GM19239 (cell line): ENCODE measurements around the gene PROX1.
"Not testable (repeated sequence)": the region's sequence is repeated elsewhere in the genome, so short reads cannot be mapped to it uniquely, and the experiment has no call there.

Source experiments
- DNase-seq: peaks from one replicate; pipeline ENCODE4 v3.0.0; 2011; ENCODE audit warnings: low spot score; ENCODE audit not compliant: insufficient read length
- FAIRE-seq: peaks from 2 replicates; lab custom pipeline; 2011; peaks lifted over from hg19 to GRCh38; lab: Jason Lieb, UNC

The PROX1 gene

DNA sequence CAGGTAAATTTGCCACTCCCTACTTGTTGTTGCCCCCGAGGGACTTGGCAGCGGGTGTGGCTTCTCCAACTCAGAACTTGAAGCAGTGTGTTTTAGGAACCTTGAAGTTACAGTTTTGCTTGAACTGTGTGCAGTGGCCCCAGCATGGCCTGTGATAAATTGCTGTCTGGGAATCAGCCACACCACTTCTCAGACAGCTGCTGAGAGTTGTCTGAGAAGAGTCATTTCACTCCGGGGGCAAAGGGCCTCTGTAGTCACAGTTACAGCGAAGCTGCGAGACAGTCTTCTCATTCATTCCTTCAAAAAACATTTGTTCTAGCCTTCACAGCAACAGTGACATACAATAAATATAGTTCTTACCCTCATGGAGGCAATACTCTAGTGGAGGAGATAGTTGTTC lies 70.3 kb downstream of the PROX1 start:
- no peak for DNase-seq
- no peak for FAIRE-seq

DNA sequence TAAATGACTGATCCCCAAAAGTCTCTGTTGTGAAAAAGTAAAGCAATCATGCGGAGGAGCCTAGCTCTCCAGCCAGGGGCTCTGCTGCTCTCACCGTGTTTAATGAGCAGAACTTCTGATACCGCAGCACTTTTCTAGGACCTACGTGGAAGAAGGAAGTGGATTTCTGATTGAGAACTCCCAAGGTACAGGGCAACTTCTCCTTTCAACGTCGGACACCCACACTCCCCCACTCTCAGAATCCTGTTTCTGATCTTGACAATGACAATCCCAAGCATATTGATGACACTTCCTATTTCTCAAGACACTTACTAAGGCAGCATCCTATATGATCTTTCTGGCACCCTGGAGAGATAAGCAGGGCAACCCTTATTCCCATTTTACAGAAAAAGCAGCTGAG lies 78.4 kb downstream of the PROX1 start:
- FAIRE-seq (no peak), DNase-seq (no peak)

DNA sequence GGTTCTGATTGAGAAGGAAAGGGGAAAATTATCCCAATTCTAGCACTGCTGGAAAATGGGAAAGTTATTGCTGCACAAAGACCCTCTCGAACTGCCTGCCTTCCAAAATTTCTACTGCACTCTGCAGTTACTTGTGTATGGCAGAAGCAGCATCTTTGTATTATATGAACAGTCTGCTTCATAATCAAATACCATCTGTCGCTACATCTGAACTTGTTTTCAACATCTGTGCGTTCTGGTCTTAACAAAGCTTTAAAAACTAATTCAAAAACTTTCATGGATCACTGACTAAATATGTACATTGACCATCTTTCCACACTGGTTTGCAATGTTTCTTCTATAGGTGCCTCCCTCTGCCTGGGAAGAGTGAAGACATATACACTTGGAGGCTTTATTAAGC lies 79.2 kb downstream of the PROX1 start:
- FAIRE-seq (no peak), DNase-seq (no peak)

DNA sequence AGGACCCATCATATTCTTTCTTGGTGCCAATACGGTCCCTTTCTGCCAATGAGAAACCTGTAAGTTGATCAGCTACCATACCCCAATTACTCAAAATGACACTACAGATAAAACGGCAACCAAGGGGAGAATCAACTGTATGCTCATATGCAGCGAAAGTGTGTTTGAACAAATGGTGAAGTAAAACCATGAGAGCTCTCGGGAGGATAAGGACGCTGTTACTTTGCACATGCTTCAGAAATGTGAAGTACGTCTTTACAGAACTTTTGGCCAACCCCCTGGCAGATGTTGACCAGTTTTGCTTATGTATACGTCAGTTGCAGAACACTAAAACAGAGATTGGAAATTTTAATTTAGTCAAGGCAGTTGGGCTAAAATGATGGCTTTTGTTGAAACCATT lies 79.6 kb downstream of the PROX1 start:
- DNase-seq (no peak), FAIRE-seq (no peak)

DNA sequence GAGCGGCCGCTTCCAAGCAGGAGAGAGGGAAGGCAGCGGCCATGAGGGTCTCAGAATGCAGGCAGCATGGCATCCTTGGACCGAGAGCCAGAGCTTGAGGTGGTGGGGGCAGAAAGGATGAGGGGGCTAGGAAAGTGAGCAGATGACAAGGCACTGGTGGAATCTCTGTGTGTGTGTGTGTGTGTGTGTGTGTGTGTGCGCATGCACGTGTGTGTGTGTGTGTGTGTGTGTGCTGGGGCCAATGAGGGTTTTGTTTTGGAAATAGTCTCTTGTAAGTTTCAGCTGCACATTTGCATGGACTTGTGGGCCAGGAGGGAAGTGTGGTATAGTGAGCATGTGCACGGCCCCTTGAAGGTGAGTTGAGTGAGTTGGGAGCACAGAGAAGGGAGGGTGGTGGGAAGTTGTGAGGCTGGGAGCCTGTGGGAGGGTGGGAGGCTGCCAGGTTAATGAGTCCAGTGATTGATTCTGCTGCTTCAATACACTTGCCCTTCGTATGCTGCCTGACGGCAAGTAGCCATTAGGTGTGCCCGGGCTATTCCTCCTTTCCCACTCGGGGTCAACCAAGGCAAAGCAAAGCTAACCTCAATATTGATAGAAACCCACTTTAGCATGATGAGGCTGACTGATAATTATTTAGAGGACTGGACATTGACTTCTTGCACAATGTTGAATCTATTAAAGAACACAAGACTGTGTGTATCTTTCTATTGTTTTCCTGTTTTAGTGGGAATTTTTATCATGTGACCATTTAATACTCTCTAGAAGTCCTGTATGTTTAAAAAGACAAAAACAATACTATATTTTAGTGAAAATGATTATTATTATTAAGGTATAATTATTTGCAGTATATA lies 80.3 kb downstream of the PROX1 start:
- DNase-seq = no peak
- no peak for FAIRE-seq

DNA sequence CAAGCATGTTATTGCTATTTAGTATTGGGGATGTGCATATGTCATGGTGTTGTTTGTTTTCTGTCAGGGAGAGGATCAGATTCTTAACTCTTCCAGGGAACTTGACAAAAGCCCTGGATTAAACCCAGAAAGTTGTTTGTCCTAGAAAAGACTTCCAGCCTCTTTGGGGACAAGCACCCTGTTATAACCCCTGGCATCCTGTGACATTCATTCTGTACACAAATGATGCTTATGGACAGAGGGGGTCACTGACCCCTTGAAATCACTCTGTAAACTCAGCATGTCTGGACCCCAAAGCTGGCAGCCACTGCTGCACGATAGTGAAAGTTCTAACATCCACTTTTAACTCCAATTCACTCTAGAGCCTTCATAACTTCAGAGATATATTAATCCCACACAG lies 81.2 kb downstream of the PROX1 start:
- DNase-seq (no peak), FAIRE-seq (no peak)

DNA sequence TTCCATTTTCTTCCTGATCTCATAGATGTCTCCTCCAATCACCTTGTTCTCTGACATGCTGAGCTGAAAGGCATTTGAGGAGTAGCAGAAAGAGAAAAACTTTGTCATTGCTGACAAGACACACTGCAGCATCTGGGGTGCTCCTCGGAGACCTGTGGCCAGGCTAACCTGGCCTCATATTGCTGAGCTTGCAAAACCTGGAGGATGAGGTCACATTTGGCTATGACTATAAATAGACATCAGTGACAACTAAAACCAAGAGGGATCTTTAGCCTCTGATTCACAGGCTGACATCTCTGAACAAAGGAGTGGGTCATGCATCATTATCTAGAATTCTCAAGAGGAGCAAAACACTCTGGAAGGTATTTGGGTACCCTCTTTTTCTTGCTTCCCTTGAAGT lies 83.7 kb downstream of the PROX1 start:
- no peak for FAIRE-seq
- DNase-seq = no peak

DNA sequence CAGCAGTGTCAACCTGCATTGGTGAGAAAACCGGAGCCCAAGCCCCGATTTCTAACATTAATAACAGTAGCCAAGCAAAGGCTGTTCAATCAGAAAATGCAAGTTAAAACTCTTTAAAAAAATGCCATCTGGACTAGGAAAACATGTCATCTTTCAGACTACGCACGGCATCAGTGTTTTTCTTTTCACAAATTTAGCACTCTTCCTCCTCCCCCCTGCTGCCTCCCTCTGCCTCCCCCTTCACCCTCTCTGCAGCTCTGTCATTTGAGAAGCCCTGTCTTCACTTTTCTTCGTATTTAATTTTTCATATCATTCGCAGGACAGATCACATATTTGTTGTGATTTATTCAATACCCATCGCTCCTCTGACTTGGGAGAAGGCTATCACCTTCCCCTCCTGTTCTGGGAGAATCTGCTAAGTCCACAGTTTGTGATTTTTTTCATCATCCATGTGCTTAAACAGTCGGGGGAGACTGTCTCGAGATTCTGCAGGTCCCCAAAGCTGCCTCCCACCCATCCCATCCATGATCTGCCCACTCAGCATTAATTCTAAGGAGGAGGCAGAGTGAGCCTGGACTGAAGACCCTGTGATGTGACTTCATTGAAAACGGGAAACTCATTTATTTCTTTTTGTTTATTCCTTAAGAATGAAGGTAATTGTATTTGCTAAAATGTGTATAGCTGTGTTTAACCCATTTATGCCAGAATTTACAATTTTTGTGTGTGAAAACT lies 84.8 kb downstream of the PROX1 start:
- DNase-seq = no peak

DNA sequence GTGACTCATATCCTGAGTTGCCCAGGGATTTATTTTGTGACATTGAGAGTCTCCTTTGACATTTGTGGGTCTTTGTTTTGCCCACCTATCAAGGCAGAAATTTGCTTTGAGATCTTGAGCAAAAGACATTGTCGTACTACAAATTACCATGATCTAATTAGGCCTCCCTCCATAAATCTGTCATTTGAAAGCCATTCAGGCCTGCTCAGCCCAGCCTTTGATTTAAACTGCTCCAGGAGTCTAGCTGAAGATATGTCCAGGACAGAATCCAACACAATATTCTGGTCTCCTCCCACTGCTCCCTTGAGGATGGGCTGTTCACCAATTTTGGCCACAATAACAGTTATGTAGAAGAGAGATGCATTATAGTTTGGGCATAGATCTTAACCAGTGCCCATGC lies 86.7 kb downstream of the PROX1 start:
- no peak for DNase-seq
- no peak for FAIRE-seq

More for the DNA sequence above, 84.8 kb downstream of the PROX1 start:
- FAIRE-seq = no peak

DNA sequence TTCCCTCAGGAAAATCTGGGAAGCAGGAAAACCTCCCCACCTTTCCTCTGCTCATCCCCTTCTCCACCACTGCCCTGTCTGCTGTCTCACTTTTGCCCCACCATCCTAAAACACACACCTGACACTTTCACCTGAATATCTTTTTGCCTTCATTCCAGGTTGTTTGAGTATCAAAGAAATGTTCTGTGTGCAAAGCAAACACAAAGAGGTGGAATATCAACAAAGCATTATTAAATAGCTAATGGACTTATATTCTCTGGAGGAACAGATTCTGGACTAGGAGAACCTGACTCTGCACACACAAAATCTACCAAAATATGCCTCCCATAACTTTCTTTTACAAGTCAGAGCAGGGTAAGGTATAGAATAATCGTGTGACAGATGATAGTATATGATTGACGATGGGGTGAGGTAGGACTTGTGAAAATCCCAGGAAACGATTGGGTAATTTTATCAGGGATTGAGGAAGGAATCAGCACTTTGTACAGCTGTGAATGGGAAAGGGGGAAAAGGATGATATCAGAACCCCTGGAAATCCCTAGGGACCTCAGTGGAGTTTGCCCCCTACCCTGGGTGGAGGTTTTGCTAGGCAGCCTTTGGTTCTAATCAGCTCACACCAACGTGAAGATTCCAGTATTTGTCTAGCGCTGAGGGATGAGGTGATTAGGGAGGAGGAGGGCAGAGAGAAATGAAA lies 87.7 kb downstream of the PROX1 start:
- DNase-seq (no peak), FAIRE-seq (no peak)

DNA sequence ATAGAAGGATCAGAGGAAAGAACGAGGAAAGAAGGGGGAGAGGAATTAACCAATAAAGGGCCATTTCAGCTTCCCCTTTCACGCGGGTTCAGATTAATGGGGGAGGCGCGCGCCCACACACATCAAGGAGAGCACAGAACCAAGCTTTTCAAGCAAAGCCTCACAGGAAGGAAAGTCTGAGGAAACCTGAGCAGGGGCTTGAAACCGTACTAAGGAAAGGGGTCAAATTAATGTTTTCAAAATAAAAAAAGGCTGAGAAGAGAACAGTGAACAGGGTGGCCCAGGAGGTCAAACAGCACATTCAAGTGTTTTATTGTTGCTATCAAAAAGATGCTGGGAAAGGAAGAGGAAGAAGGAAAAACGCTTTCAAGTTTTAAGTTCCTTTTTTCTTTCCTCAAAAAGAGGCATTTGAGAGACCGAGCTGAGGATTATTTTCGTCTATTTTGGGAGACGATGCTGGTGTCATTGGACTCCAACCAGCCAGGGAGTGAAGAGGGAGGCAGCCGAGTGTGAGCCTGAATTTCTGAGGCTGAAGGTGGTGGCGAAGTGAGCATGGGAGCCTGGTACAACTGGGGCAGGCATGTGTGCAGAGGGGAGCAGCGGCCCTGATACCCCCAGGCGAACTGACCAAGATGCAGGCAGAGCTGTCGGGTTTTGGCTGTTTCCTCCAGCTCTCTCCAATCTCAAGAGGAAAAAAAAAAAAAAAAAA lies 88.4 kb downstream of the PROX1 start:
- DNase-seq = no peak
- no peak for FAIRE-seq

DNA sequence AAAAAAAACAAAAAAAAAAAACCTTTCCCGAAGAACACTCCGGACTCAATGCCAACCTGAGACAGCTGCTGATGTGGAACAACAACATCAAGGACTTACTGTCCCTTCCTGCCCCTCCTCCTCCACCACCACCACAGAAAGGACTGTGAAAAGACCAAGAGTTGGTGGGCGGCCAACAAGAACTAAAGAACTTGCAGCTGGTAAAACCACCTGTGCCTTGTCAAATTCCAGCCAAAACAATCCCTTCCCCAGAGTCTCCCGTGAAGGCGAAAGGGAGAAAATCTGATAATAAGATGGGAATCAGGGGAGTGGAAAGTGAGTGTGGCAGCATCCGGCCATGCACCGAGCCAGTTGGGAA lies 88.9 kb downstream of the PROX1 start:
- FAIRE-seq = no peak
- no peak for DNase-seq

DNA sequence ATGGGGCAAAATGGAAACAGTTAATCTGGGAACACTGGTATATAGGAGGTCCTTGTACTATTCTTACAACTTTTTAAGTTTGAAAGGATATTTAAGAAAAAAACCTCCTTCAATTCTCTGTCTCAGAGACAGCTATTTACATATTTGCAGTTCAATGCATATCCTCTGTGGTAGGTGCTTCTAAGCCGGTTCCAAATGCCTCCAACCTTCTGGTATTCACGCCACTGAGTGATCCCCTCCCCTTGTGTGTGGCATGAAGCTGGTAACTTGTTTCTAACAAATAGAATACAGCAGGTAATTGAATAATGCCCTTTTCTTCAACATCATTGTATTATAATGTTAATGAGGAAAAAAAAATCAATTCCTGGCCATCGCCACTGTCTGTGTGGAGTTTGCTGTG lies 91.2 kb downstream of the PROX1 start:
- FAIRE-seq = no peak
- no peak for DNase-seq

DNA sequence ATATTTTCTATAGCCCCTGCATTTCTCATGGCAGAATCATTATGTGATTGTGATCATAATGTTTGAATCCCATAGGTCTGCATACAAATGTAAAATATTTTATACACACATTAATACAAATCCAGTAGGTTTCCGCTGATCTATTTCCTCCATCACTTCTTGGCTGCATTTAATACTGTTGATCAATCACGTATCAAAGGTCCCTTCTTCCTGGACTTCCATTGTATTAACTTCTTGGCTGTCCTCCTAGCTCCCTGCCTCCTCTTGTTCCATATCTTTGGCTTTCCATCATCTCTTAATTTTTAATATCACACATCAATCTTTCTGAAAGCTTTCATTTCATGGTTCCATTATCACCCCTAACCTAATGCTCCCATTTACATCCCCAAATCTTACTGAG lies 97.6 kb downstream of the PROX1 start:
- DNase-seq = no peak
- FAIRE-seq = no peak

DNA sequence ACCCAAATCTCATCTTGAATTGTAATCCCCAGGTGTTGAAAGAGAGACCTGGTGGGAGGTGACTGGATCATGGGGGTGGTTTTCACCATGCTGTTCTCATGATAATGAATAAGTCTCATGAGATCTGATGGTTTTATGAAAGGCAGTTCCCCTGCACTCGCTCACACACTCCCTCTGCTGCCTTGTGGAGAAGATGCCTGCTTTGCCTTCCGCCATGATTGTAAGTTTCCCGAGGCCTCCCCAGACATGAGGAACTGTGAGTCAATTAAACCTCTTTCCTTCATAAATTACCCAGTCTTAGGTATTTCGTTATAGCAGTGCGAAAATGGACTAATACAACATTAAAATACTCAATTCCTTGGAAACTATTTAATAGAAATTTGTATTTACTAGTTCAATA lies 99.2 kb downstream of the PROX1 start:
- no peak for DNase-seq
- no peak for FAIRE-seq

DNA sequence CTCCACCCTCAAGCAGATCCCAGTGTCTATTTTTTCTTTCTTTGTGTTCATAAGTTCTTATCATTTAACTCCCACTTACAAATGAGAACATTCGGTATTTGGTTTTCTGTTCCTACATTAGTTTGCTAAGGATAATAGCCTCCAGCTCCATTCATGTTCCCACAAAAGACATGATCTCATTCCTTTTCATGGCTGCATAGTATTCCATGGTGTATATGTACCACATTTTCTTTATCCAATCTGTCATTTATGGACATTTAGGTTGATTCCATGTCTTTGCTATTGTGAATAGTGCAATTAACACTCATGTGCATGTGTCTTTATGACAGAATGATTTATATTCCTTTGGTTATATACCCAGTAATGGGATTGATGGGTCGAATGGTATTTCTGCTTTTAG lies 101.2 kb downstream of the PROX1 start:
- not testable (repeated sequence) for FAIRE-seq

More for the DNA sequence above, 101.2 kb downstream of the PROX1 start:
- not testable (repeated sequence) for DNase-seq
